ENCODE data around the gene SMPD3.

SMPD3 gene

GRCh38 chr16:68401871-68402747, 46.2 kb downstream of the SMPD3 start:
- no peak for DNase-seq

GRCh38 chr16:68400924-68401460, 47.3 kb downstream of the SMPD3 start:
- no peak for DNase-seq

GRCh38 chr16:68400083-68400923, 48.0 kb downstream of the SMPD3 start:
- DNase-seq = no peak

GRCh38 chr16:68399456-68399855, 48.9 kb downstream of the SMPD3 start:
- DNase-seq = no peak

GRCh38 chr16:68397710-68398201, 50.6 kb downstream of the SMPD3 start:
- DNase-seq = no peak

GRCh38 chr16:68396481-68396880, 51.8 kb downstream of the SMPD3 start:
- DNase-seq = no peak

- no peak for DNase-seq
Observed at GRCh38 chr16:68395815-68396214, 52.5 kb downstream of the SMPD3 start.

- no peak for DNase-seq
Observed at GRCh38 chr16:68395167-68395786, 53.0 kb downstream of the SMPD3 start.

GRCh38 chr16:68393333-68393732, 55.0 kb downstream of the SMPD3 start:
- DNase-seq = no peak

- DNase-seq = no peak
Observed at GRCh38 chr16:68389750-68390371, 58.4 kb downstream of the SMPD3 start.

- DNase-seq = no peak
Observed at GRCh38 chr16:68389006-68389405, 59.3 kb downstream of the SMPD3 start.

- DNase-seq = no peak
Observed at GRCh38 chr16:68388124-68388523, 60.2 kb downstream of the SMPD3 start.

GRCh38 chr16:68387301-68387700, 61.0 kb downstream of the SMPD3 start:
- no peak for DNase-seq

GRCh38 chr16:68386628-68387027, 61.7 kb downstream of the SMPD3 start:
- no peak for DNase-seq

GRCh38 chr16:68385371-68385770, 62.9 kb downstream of the SMPD3 start:
- DNase-seq = no peak

GRCh38 chr16:68384288-68385161, 63.8 kb downstream of the SMPD3 start:
- no peak for DNase-seq

- DNase-seq = no peak
Observed at GRCh38 chr16:68383858-68384257, 64.5 kb downstream of the SMPD3 start.

- DNase-seq = no peak
Observed at GRCh38 chr16:68382296-68382718, 66.0 kb downstream of the SMPD3 start.

- no peak for DNase-seq
Observed at GRCh38 chr16:68381363-68381724, 67.0 kb downstream of the SMPD3 start.

GRCh38 chr16:68380676-68381362, 67.5 kb downstream of the SMPD3 start:
- no peak for DNase-seq

- DNase-seq = no peak
Observed at GRCh38 chr16:68380348-68380670, 68.0 kb downstream of the SMPD3 start.

Measured in NCI-H526 treated with DMSO at 0.1 percent for 48 hours (cell line).